ENCODE measurements around the gene POC1A. TPM values are rescaled to one million over a fixed set of nuclear protein-coding genes. Genes with fewer than 3 reads are reported as not detected.

The POC1A gene
- total and polyA plus RNA-seq, 2 of the 8 experiments (the other 6 are each of a cell fraction or from before 2014, with no cell fraction given) = 35.7 to 39.2 TPM

DNA sequence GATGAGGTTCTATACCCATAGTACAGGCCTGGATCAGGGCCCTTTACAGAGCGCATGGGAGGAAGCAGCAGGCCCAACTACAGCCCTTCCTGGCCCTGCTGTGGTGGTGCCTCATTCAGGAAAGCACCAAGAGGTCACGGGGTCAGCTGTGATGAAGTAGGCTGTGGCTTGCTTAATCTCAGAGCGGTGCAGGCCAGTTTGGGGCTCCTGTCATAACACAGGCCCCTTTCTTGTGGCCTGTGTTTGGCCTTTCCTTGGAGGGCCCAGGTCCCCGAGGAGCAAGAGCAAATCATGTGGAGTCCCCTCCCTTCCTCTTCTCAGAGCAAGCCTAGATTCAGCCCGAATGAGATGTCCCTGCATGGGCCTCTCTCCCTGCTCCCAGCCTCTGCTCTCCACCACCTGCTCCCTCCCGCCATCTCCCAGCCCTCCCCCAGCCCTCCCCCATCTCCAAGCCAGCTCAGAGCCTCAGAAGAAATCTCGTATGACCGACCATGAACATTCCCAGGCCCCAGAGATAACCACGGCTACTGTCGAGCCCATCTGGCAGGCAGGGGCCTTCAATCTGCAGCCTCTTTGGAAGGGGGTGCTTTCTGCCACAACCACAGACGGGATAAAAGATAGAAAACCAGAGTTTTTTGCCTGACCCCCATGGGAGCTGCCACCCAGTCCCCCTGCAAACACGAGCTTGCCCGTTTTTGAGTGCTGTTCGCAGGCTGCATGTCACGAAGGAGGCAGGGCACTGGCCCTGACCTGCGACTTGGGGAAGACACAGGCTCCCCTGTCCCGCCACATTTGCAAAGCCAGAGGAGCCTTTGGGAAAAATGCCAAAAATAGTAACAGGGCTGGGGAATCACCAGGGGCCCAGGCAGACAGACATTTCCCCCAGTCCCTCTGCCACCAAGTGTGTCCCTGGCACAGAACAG is 65.5 kb downstream of the POC1A start:
- WGBS, 2 experiments (ENCODE audit: extremely low coverage in 1 of 2, insufficient coverage in 1 of 2, insufficient read length in 1 of 2, insufficient replicate concordance in 2 of 2, low coverage in 1 of 2, low lambda C conversion rate in 2 of 2, missing lambda C conversion rate in 1 of 2) = 92% methylated on average over 17 of the region's 17 CpGs; no CpG with 5 or more reads in 1 of the 2 experiments
- TF ChIP-seq, protein P1, sequence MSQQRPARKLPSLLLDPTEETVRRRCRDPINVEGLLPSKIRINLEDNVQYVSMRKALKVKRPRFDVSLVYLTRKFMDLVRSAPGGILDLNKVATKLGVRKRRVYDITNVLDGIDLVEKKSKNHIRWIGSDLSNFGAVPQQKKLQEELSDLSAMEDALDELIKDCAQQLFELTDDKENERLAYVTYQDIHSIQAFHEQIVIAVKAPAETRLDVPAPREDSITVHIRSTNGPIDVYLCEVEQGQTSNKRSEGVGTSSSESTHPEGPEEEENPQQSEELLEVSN (IDR thresholded peaks at IDR 0.05) = no peak
- no peak for TF ChIP-seq ZNF274 (IDR thresholded peaks at IDR 0.05; ENCODE audit: borderline replicate concordance, extremely low read depth, low read length)
- no peak for TF ChIP-seq TAF7 (optimal IDR thresholded peaks at IDR 0.05; ENCODE audit: borderline replicate concordance, low read depth, low read length)
- no peak for TF ChIP-seq SRF (IDR thresholded peaks at IDR 0.05; ENCODE audit: low read depth, low read length)
- no peak for TF ChIP-seq CBX8 (IDR thresholded peaks at IDR 0.05; ENCODE audit: borderline replicate concordance, low read depth, low read length)
- no peak for TF ChIP-seq SIN3A (conservative IDR thresholded peaks at IDR 0.05 in 1 of 2, IDR thresholded peaks at IDR 0.05 in 1 of 2; ENCODE audit: low read depth in 1 of 2, low read length in 2 of 2)
- TF ChIP-seq BCL11A (IDR thresholded peaks at IDR 0.05; ENCODE audit: low read depth in 2 of 2, low read length in 2 of 2) = no peak
- no peak for TF ChIP-seq HDAC2 (IDR thresholded peaks at IDR 0.05; ENCODE audit: borderline replicate concordance in 1 of 2, low read depth in 2 of 2, low read length in 2 of 2)
- TF ChIP-seq SP1 (IDR thresholded peaks at IDR 0.05; ENCODE audit: low read depth, low read length) = no peak
- TF ChIP-seq FOSL1 (IDR thresholded peaks at IDR 0.05; ENCODE audit: insufficient read depth, low read depth, low read length) = no peak

More for the DNA sequence above, 65.5 kb downstream of the POC1A start:
- no peak overlapping the region for H3K4me2 ChIP-seq (ENCODE audit: insufficient read depth in 1 of 2, low read depth in 2 of 2, low read length in 2 of 2)
- no peaks in the 10 kb centered on the region; the same call in 1 of the 2 replicates for H3K79me1 ChIP-seq (ENCODE audit: low read depth, low read length)
- H3K27me3 ChIP-seq (replicated peaks in 1 of 4; ENCODE audit: control insufficient read depth in 3 of 4, extremely low read depth in 1 of 4, insufficient read depth in 3 of 4, low read length in 3 of 4) = no peaks in the 10 kb centered on the region
- H3K56ac ChIP-seq (replicated peaks; ENCODE audit: insufficient read length, low read depth, low read length) = no peak overlapping the region
- H2AFZ ChIP-seq (ENCODE audit: low read length) = no peak overlapping the region
- CTCF ChIA-PET (ENCODE audit: partially characterized antibody) = interaction anchor here (1.1 to 14.6 kb wide), 7 partner anchors 8 to 143 kb away, joined by 3 to 168 read pairs (median 10); no protein-coding TSS in a partner anchor
- FAIRE-seq (no peak), DNase-seq (ENCODE audit: low read depth in 1 of 2, low spot score in 2 of 2) (no peak)
- no peaks in the 10 kb centered on the region for H3K9me3 ChIP-seq (ENCODE audit: insufficient read depth in 2 of 2, low read depth in 1 of 2, low read length in 1 of 2)
- H4K20me1 ChIP-seq (replicated peaks in 1 of 2; ENCODE audit: control insufficient read depth in 1 of 2, insufficient read depth in 2 of 2, low read length in 2 of 2) = peaks cover 5 to 7% of the 10 kb centered on the region in 2 experiments
- H3K9ac ChIP-seq (replicated peaks in 1 of 4; ENCODE audit: extremely low read depth in 1 of 4, low read depth in 3 of 4, low read length in 3 of 4) = no peak overlapping the region
- no peak overlapping the region for H4K5ac ChIP-seq (ENCODE audit: insufficient read length, low read depth, low read length)
- H2BK5ac ChIP-seq (ENCODE audit: low read depth, low read length) = no peak overlapping the region
- H3K4ac ChIP-seq (replicated peaks; ENCODE audit: insufficient read length, low read depth, low read length) = no peak overlapping the region
- H4K91ac ChIP-seq (replicated peaks; ENCODE audit: insufficient read length, low read length) = no peak overlapping the region
- H2BK15ac ChIP-seq (ENCODE audit: low read length) = no peak overlapping the region
- H3K4me3 ChIP-seq (ENCODE audit: extremely low read depth in 1 of 4, insufficient read depth in 2 of 4, low read depth in 3 of 4, low read length in 4 of 4) = no peak overlapping the region
- peaks cover 0 to 4% (median 0%) of the 10 kb centered on the region in 4 experiments; a peak in 2 of 7 replicates for H3K4me1 ChIP-seq (replicated peaks in 1 of 4; ENCODE audit: control insufficient read depth in 3 of 4, insufficient read depth in 4 of 4, low read length in 3 of 4)
- peaks cover 0 to 6% (median 2%) of the 10 kb centered on the region in 4 experiments; a peak in 2 of 8 replicates for H3K36me3 ChIP-seq (ENCODE audit: control insufficient read depth in 2 of 4, insufficient read depth in 4 of 4, low read length in 3 of 4)
- POLR2A ChIA-PET (ENCODE audit: partially characterized antibody) = interaction anchor here (1.1 kb wide), 2 partner anchors 32 to 97 kb away, joined by 3 to 4 read pairs; partner anchors contain the start of gene DUSP7
- H3K14ac ChIP-seq (ENCODE audit: insufficient read length) = no peak overlapping the region
- H3K18ac ChIP-seq (ENCODE audit: extremely low read depth, low read length) = no peak overlapping the region
- no peak overlapping the region for H4K8ac ChIP-seq (ENCODE audit: extremely low read depth, insufficient read depth, low read length)
- H2BK12ac ChIP-seq (ENCODE audit: low read depth, low read length) = no peak overlapping the region
- no peak overlapping the region for H3K23ac ChIP-seq (ENCODE audit: insufficient read length)
- no peaks in the 10 kb centered on the region for H3K79me2 ChIP-seq (ENCODE audit: control insufficient read depth in 1 of 2, insufficient read depth in 2 of 2, low read length in 2 of 2)
- no peak overlapping the region for H2AK5ac ChIP-seq (ENCODE audit: low read depth, low read length)
- H2BK20ac ChIP-seq (ENCODE audit: low read length) = no peak overlapping the region
- H3K27ac ChIP-seq (ENCODE audit: low read depth, low read length) = no peak overlapping the region
- no peaks in the 10 kb centered on the region for H3K23me2 ChIP-seq (ENCODE audit: low read depth, low read length)
- no peak overlapping the region for H2BK120ac ChIP-seq (replicated peaks; ENCODE audit: low read depth, low read length)

Data from H1 (cell line).